Kidney epithelial cell (primary cell): Measurements from ENCODE around the gene TPO. TPM values are rescaled to one million over a fixed set of nuclear protein-coding genes. Genes with fewer than 3 reads are reported as not detected.

Experiments
- DNase-seq: peaks from one replicate; pipeline ENCODE4 v3.0.0-alpha.2; 2010; ENCODE audit warnings: low read depth
- H3K27me3 ChIP-seq: 2 replicates; pipeline ENCODE4 v1.6.0; 2011; ENCODE audit warnings: low read length; ENCODE audit not compliant: control insufficient read depth, insufficient read depth
- H3K36me3 ChIP-seq: 2 replicates; pipeline ENCODE4 v1.5.1; 2011; ENCODE audit warnings: low read length; ENCODE audit not compliant: control insufficient read depth, insufficient read depth
- H3K4me3 ChIP-seq: 2 replicates; pipeline ENCODE4 v1.5.1; 2011; ENCODE audit warnings: low read depth, mild to moderate bottlenecking, control low read depth, low read length
- CTCF ChIP-seq: IDR thresholded peaks from 2 replicates; pipeline ENCODE4 v1.5.1; 2011; ENCODE audit warnings: mild to moderate bottlenecking, moderate library complexity, low read length, control low read depth, inconsistent platforms; ENCODE audit not compliant: insufficient read depth, poor library complexity, severe bottlenecking
- total RNA-seq: library from RNA; depleted of rRNA; stranded (reverse); fragments of >200 nt; gene quantifications from 2 replicates; pipeline ENCODE4 v1.2.3, GENCODE V29; 2015

Gene TPO
- total RNA-seq, 1 donor from 2014 or later = not detected

- Histone ChIP-seq H3K36me3 (no peaks in the 10 kb centered on the region), H3K27me3 (no peaks in the 10 kb centered on the region), H3K4me3 (no peak overlapping the region)
- DNase-seq = no peak
- TF ChIP-seq CTCF = no peak
These were observed 115.2 kb downstream of the TPO start for GRCh38 chr2:1528273-1529064.

GRCh38 chr2:1538663-1539062 is 125.4 kb downstream of the TPO start:
- Histone ChIP-seq H3K27me3 (no peaks in the 10 kb centered on the region), H3K36me3 (no peaks in the 10 kb centered on the region), H3K4me3 (no peak overlapping the region)
- peak; percentile 66 for TF ChIP-seq CTCF
- DNase-seq = no peak

GRCh38 chr2:1539441-1539840 is 126.2 kb downstream of the TPO start:
- TF ChIP-seq CTCF = no peak
- no peak overlapping the region for H3K4me3 ChIP-seq
- no peak for DNase-seq
- no peaks in the 10 kb centered on the region for H3K27me3 ChIP-seq
- H3K36me3 ChIP-seq = no peaks in the 10 kb centered on the region

GRCh38 chr2:1539973-1540372 is 126.7 kb downstream of the TPO start:
- no peaks in the 10 kb centered on the region for H3K27me3 ChIP-seq
- no peak for DNase-seq
- H3K4me3 ChIP-seq = no peak overlapping the region
- no peak for TF ChIP-seq CTCF
- no peaks in the 10 kb centered on the region for H3K36me3 ChIP-seq

GRCh38 chr2:1540481-1540880 is 127.2 kb downstream of the TPO start:
- H3K27me3 ChIP-seq = no peaks in the 10 kb centered on the region
- TF ChIP-seq CTCF = no peak
- DNase-seq = no peak

GRCh38 chr2:1541040-1541439 is 127.8 kb downstream of the TPO start:
- TF ChIP-seq CTCF = no peak
- no peak overlapping the region for H3K4me3 ChIP-seq
- no peaks in the 10 kb centered on the region for H3K36me3 ChIP-seq
- no peaks in the 10 kb centered on the region for H3K27me3 ChIP-seq
- no peak for DNase-seq

More at GRCh38 chr2:1540481-1540880, 127.2 kb downstream of the TPO start:
- H3K4me3 ChIP-seq = no peak overlapping the region
- H3K36me3 ChIP-seq = no peaks in the 10 kb centered on the region
